Stimulated activated CD8-positive, alpha-beta memory T cell treated with anti-CD3 and anti-CD28 coated beads, Interleukin-4, amount 100 ng/mL, for 1 hour (primary cell): ENCODE measurements around the gene SLC6A12.
"Not testable (repeated sequence)": the region's sequence is repeated elsewhere in the genome, so short reads cannot be mapped to it uniquely, and the experiment has no call there.

ENCODE experiments used
- DNase-seq, 2 donors: peaks; one replicate each; pipeline ENCODE4 v3.0.0-alpha.2; 2020; ENCODE audit warnings: low read depth in 2 of 2, low spot score in 1 of 2

SLC6A12 gene

DNA sequence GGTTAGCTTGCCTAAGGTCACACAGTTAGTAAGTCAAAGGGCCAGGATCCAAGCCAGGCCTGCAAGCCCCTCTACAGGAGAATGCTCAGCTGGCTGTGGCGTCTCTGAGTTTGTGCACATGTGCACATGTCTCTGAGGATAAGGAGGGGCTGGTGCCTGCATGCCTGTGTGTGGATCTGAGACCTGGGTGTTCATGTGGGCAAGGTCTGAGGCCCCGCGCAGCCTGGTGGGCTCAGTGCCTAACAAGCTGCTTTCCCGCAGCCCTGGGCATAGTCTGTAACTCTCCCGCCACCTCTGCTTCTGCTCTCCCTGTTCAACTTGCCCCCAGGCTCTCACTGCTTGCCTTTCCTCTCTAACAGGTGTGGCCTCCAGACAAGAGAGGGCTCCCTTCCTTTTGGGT is 4.3 kb upstream of the SLC6A12 start:
- no peak for DNase-seq

GRCh38 chr12:217029-217428 is 3.1 kb upstream of the SLC6A12 start:
- DNase-seq = not testable (repeated sequence)

DNA sequence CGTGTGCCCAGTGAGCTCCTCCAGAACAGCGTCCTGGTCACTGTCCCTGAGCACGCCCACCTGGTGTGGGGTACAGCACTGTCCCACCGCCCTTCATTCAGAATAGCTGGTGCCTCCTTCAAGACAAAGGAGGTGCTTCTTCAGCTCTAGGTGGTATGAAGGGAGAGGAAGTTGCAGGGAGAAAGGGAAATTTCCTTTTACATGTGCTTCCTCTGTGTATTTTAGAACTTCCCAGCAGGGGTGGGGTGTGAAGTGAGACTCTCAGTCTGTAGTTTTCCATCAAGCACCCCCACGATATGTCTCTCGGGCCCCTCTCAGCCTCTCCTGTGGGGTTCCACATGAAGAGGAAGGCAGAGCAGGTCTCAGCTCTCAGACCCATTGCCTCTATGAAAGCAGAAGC is 1.2 kb upstream of the SLC6A12 start:
- DNase-seq = no peak

- DNase-seq = no peak
Measured at GRCh38 chr12:213527-213932, 427 bp downstream of the SLC6A12 start.

DNA sequence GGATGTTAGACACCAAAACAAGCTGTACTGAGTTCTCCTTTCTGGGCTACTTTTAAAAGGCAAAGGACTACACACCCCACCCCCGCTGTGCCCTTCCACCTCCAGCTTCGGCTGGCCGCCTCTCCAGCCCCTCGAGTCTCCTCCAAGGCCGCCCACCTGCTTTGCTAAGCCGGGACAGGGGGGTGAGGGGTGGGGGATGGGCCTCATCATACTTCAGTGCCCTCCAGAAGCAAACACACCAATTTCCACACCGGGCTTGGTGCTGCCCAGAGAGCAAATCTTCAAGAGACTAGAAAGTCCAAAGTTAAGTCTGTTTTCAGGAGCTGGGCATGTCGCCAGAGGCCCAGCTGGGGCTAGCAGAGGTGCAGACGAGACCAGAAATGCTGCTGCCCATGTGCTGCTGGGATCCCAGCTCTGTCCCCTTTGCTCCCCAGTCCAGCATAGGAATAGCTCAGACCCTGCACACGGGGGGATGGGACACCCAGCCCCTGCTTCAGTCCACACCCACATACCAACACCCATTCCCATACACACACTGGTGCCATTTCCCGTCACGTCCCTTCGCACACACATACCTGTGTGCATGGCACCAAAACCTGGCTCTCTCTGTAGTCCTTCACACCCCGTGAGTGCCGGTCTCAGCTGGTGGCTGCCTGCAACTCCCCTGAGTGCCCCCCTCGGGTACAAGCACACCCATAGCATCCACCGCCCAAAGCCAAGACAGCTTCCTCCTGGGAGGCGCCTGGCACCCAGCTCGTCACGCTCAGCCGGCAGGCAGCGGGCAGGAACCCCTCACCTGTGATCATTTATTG is 1.0 kb downstream of the SLC6A12 start:
- no peak for DNase-seq

- no peak for DNase-seq
Measured at GRCh38 chr12:212415-212714, 1.6 kb downstream of the SLC6A12 start.

DNA sequence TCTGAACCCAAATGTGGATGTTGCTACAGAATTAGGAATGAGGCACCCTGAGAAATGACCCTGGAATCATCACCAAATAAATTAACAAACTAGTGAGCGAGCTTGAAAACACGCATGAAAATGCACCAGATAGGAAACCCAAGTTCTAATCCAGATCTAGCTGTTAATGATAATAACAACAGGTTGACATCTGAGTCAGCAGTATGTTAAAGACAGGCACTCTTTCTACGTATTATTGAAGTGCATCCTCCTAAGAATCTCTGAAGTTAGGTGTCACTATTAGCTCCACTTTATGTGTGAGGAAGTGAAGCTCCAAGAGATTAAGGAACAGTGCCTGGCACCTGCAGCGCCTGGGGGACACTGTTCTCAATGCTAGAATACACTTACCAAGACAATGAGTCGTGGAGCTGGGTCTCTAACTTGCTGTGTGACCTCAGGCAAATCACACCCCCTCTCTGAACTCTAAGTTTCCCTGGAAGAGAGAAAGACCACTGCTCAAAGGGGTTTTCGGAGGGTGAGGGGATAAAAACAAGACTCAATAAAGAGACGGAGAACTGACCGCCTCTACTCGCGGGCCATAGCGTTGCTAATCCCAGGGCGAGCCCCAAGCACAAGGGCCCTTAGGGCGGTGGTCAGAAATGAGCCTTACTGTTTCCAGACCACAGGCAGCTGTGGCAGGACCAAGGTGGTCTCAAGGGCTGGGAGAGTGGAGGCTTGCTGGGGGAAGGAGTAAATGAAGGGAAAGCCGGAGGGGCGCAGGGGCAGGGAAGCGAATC is 2.1 kb downstream of the SLC6A12 start:
- no peak for DNase-seq

DNA sequence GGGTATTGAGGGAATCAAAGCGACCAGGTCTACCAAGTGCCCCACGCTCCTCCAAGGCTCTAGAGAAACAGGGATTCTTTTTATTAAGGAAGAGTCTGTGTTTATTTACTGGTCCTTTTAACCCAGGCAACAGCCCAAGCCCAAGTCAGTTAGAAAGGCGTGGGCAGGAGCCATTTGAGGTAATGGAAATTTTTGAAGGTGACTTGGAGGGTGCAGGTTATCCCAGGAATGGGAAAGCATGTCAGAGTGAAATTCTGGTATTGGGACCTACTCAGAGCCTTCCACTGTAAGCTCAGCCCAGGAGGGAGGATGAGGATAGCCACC is 2.9 kb downstream of the SLC6A12 start:
- DNase-seq = no peak

- DNase-seq = no peak
Measured at GRCh38 chr12:210277-211141, 3.4 kb downstream of the SLC6A12 start.

DNA sequence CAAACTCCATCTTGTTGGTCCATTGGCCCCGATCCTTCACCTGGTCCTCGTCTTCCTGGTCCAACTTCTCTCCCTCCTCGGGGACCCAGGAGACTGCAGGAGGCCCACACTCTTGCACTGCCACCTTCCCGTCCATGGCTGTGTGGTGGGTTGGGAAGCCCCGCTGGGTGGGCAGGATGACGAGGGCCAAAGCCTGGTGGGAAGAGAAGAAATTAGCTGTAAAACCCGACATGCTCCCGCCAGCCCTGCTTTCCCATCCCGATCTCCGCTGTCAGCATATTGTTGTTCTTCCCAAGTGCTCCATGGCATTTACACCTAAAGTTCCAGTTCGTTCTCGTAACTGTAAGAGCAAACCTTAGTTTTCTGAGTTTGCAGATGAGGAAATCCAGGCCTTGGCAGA is 4.1 kb downstream of the SLC6A12 start:
- DNase-seq = no peak

DNA sequence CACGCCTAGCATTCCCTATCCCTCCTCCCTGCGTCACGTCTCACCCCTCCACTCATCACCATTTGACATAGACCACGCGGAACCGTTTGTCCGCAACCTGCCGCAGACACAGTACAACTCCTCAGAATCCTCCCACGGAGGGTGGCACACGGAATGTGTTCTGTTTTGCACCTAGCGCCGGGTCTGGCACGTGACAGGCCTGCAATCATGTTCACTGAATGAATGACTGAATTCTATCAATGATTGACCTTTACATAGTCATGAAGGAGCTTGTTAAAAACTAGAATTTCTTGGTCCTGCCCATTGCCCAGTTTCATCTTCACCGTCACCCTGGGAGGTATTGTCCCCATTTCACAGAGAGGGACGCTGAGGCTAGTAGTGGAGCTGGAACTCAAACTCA is 4.7 kb downstream of the SLC6A12 start:
- no peak for DNase-seq

GRCh38 chr12:208813-209212 is 5.1 kb downstream of the SLC6A12 start:
- DNase-seq = no peak

- DNase-seq = no peak
Measured at GRCh38 chr12:207804-208203, 6.2 kb downstream of the SLC6A12 start.

GRCh38 chr12:206746-207440 is 7.1 kb downstream of the SLC6A12 start:
- DNase-seq = no peak

- no peak for DNase-seq
Measured at GRCh38 chr12:205026-205425, 8.9 kb downstream of the SLC6A12 start.

DNA sequence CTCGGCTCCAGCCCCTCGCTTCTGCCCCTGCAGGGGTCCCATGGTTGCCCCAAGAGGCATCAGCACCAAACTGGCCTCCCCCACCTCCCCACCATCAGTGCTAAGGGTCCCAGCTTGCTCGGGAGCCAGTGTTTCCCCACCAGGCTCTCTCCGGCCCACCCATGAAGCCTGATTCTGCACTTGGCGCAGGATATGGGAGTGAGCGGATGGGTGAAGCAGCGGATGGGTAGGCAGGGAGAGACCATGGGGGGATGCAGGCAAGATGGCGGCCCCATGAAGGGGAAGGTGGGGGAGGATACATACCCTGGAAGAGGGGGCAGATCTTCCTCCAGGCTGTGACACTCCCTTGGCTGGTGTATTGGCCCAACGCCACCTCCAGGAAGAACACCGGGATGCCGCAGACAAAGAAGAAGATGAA is 9.7 kb downstream of the SLC6A12 start:
- no peak for DNase-seq

DNA sequence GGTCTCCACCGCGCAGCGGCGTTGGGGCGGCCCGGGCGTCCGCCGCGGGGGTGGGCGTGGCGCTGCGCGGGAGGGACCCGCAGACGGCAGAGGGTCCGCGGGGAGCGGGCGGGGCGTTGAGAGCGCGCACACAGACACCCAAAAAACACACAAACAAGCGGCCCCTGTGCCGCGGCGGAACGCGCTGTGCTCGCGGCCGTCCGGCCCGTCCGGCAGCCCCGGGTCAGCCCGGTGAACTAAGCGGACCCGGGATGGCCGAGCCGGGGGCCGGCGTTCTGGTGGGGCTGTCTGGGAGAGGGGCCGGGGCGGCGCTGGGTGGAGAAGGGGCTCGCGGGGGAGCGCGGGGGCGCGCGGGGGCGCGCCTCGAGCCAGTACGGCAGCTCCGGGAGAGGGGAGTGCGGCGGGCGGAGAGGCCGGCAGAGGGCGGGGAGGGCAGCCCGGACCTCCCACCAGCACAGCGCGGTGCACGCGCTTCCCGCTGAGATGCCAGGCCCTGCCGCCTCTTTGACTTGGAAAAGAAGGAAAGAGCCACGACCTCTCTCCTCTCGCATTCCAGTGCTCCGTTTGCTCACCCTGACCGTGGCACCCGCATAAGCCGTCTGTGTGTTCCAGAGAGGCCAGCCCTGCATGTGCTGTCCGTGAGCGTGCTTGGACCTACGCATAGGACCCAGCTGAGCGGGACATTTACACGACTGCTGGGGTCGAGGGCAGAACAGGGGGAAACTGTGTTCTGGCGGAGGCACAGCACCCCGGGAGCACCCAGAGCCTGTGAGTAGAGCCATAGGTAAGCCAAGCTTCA is 10.3 kb downstream of the SLC6A12 start:
- DNase-seq = no peak

DNA sequence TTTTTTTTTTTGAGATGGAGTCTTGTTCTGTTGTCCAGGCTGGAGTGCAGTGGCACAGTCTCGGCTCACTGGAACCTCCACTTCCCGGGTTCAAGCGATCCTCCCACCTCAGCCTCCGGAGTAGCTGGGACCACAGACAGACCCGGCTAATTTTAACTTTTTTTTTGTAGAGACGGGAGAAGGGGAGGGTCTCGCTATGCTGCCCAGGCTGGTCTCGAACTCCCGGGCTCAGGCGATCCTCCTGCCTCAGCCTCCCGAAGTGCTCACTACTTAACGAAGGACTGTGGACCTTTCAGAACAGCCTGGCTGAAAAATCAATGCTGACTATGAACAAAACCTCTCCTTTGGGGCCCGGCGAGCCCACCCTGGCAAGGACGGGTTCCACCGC is 10.9 kb downstream of the SLC6A12 start:
- no peak for DNase-seq

DNA sequence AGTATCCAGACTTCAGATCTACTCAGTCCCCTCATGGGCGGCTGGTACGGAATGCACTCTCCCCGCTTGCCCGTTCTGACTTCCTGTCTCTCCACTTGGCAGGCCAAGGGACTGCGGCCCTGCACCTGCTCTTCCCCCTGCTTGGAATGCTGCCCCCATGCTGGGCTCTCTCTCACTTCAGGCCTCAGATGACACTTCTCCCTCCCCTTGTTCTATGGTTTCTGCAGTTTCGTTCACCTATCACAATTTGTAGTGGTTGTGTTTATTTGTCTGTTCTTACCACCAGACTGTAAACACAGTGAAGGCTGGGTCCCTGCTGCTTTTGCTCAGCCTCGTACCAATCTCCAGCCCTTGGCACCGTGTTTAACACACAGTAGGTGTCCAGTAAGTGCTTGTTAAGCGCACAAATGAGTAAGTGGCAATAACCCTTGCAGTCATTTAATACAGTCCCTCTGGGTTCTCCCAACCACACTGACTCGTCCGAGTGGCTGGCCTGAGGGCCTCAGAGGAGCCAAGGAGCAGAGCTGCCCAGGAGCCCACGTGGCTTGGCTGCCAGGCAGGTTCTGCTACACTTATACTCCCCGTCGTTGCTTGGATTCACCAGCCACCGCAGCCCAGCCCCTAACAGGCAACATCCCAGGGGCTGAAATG is 11.8 kb downstream of the SLC6A12 start:
- no peak for DNase-seq

GRCh38 chr12:201361-201760 is 12.6 kb downstream of the SLC6A12 start:
- DNase-seq = no peak
